Right hindlimb (tissue), 1 donor: ENCODE measurements around the gene BCL2L2.

Experiments used
- DNase-seq: peaks from one replicate; pipeline ENCODE4 v3.0.0-alpha.2; 2018

BCL2L2 gene

DNA sequence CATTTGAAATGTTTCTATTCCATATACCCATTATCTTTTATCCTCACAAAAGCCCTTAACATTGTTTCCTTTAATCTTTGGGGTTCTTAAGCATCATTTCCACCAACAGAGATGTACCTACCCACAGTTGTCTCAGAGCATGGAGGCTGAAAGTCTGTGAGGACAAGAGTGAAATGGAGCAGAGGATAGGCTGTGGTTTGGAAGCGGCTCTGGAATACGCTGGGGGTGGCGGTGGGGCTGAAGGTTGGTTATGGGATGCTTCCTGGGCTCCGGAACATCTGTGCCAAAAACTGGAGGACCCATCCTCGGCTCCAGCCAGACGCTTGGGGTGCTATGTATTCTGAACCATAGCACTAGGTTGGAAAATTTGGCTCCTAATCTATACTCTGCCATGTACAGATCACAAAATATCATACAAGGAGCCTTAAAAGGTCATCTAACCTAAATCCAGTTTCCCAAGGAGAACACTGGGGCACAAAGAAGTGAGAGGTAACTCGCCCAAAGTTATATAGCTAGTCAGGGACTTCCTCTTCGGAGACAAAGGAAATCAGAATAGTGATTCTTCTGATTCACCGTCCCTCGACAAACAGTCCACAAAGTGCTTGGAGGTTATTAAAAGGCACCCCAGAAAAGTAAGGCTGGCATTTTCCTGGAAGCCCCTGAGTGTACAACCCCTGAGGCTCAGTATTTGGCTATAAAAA is 6.5 kb upstream of the BCL2L2 start:
- no peak for DNase-seq

DNA sequence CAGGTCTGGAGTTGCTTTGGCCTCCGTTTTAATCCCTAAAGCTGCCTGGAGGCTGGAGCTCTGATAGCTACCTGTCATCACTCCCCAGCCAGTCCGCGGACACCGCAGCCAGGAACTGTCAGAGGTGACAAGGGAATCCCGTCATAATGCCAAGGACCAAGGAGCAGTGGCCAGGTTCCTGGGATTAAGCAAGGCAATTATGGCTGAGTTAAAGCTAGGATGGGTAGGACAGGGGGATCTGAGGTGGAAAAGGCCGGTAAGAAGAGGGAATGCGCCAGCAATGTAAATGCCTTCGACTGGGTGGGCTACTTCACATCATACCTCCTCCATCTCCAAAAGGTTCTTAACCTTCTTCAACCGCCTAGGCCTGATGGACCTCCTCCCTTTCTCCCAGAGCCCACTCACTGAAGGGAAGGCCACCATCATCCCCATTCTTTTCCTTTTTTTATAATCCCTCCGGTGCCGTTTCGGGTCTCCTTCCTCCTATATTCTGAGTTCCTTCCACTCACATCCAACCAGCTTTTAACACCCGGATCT is 5.9 kb upstream of the BCL2L2 start:
- no peak for DNase-seq

- peak; percentile 99 for DNase-seq
Observed at GRCh38 chr14:23301288-23301968, 5.2 kb upstream of the BCL2L2 start.

- no peak for DNase-seq
Observed at GRCh38 chr14:23301969-23302289, 4.7 kb upstream of the BCL2L2 start.

DNA sequence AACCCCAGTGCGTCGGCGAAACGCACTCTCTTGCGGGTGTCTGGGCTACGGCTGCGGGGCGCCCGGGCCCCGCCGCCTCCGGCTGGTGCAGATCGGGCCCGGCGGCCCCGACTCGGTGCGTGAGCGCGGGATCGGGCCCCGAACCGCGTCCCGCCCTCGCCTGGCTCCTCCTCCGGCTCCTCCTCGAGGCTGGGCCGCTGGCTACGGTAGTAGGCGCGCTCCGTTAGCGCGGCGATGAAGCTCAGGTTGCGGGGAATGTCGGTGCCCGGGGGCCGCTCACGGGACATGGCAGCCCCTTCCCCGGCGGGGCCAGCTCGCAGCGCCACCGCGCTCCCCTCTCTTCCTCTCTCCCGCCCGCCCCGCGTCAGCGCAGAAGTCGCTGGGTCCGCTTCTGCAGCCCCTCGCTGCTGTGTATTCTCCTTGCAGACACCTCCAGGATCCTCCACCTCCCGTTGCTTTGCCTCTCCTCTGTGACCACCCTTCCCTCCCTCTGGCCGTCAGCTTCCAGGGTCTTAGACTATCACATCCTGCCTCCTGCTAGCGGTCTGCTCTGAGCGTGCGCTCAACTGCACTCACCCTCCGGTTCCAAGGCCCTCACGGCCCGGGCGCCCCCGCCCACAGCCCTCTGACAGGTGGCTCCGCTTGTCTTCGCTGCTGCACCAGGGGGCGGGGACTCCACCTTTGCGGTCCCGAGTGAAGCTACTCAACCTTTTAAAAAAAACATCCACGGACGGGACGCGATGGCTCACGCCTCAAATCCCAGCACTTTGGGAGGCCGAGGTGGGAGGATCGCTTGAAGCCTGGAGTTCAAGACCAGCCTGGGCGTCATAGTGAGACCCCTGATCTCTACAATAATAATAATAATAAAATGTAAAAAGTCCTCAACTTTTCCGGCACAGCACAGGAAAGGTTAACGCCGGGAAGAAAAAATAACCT is 4.1 kb upstream of the BCL2L2 start, which contains the start of gene PPP1R3E:
TSS of gene PPP1R3E (minus strand) at position 570 of the 936 bp plus-strand sequence. CDS start at position 287, 283 bp downstream.
- peak; percentile 74 for DNase-seq

GRCh38 chr14:23307146-23307530 is 505 bp downstream of the BCL2L2 start:
- no peak for DNase-seq

DNA sequence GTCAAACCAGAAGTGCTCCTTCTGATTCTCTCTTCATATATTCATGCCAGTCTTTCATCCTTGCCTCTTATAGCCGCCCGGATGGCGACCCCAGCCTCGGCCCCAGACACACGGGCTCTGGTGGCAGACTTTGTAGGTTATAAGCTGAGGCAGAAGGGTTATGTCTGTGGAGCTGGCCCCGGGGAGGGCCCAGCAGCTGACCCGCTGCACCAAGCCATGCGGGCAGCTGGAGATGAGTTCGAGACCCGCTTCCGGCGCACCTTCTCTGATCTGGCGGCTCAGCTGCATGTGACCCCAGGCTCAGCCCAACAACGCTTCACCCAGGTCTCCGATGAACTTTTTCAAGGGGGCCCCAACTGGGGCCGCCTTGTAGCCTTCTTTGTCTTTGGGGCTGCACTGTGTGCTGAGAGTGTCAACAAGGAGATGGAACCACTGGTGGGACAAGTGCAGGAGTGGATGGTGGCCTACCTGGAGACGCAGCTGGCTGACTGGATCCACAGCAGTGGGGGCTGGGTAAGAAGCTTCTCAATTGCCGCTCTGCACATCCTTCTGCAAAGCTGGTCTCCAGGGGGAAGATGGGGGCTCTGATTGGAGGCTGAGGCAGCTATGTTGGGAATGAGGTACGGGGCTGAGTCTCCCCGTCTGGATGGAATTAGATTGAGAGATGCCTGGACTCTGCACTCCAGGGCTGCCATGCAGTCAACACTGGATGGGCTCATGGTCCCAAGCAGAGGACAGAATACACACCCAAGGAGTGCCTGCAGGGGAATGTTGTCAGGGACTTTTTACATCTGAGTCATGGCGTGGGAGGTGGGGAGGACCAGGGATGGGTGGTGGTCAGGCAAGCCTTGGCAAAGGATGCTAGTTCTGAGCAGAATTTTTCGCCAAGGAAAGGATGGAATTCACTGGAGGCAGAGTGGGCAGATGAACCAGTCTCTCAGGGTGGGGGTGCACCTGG is 1.3 kb downstream of the BCL2L2 start:
- DNase-seq = no peak

GRCh38 chr14:23308721-23309445 is 2.2 kb downstream of the BCL2L2 start:
- no peak for DNase-seq

DNA sequence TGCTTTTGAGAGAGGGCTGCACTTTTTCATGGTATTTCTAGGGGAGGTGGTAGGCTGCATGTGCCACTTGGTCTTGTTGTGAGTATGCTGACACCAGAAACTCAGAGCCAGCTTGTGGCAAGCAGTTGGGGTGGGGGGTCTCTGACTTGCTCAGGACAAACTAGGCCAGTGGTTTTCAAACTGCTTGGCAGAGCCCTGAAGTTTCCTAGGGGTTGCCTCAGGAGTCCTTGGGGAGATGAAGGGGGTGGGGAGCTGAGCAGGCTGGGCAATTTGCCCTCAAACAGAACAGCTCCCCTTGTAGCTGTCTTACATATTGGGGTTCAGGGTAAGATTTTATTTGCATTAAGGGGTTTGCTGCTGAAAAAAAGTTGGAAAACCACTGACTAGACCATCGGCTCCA is 3.9 kb downstream of the BCL2L2 start:
- no peak for DNase-seq

- DNase-seq = no peak
Observed at GRCh38 chr14:23316300-23316699, 9.7 kb downstream of the BCL2L2 start.

DNA sequence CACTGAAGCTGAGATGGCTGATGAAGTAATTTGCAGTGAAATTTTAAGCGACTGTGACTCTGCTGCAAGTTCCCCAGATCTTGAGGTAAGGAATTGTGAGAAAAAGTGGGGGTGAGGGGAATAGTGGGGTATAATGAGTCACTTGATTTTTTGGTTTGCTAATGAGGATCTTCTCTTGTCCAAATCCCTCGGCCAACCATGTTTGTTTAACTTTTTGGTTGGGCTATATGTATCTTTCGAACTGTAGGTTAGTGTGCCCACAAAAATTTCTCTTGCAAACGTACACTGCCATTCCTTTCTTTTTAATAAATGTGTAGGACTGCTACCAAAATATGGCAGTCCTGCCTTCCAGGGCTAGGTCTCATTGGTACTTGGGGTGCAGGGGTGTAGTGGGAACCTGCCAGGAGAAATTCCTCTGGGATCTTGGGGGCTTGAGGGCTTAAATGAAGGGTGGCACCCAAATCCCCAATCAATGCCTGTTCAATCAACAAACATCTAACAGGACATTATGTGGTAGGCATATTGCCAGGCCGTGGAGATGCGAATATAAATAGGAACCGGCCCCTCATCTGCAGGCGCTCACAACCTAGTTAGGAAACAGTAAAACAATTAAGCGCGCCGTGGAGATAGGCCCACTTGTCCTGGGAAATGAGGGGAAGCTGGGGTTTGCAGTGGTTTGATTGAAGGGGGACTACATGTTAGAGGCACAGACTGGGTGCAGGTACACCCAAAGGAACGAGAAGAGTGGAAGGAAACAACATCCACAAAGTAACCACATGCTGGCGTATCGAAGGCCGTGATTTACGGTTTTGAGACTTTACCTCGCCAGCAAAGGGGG is 13.3 kb downstream of the BCL2L2 start:
- no peak for DNase-seq

GRCh38 chr14:23320584-23321571 is 14.2 kb downstream of the BCL2L2 start, which contains the start of gene PABPN1:
Gene PABPN1 (plus strand): TSS chr14:23321457. CDS start chr14:23321470, 13 bp downstream.
- DNase-seq = peak; percentile 100

DNA sequence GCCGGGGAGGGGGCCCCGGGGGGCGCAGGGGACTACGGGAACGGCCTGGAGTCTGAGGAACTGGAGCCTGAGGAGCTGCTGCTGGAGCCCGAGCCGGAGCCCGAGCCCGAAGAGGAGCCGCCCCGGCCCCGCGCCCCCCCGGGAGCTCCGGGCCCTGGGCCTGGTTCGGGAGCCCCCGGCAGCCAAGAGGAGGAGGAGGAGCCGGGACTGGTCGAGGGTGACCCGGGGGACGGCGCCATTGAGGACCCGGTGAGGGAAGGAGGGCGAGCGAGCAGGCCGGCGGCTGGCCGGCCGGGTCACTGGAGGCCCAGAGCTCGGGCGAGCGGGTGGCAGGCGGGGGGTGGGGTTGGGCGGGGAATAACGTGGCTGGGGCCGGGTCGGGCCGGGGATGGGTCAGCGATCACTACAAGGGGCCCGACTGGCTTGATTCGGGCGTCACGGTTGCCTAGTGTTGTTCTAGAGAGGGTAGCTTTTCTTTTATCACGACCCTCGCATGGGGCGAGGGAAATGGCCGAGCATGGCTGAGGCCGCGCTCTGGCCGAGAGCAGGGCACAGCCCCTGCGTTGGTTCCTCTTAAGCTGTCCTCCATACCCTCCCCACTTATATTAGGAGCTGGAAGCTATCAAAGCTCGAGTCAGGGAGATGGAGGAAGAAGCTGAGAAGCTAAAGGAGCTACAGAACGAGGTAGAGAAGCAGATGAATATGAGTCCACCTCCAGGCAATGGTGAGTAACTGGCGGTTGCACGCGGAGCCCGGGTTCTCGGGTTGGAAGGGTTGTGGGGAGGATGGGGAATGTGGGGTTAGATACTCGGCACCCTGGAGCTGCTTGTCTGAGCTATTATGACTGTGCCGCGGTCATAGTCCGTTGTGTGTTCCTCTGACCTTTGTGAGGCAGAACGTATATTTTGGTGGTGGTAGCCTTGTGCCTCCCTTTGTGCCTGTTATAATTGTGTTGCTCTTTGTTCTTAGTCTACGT is 15.2 kb downstream of the BCL2L2 start:
- DNase-seq = peak; percentile 44

DNA sequence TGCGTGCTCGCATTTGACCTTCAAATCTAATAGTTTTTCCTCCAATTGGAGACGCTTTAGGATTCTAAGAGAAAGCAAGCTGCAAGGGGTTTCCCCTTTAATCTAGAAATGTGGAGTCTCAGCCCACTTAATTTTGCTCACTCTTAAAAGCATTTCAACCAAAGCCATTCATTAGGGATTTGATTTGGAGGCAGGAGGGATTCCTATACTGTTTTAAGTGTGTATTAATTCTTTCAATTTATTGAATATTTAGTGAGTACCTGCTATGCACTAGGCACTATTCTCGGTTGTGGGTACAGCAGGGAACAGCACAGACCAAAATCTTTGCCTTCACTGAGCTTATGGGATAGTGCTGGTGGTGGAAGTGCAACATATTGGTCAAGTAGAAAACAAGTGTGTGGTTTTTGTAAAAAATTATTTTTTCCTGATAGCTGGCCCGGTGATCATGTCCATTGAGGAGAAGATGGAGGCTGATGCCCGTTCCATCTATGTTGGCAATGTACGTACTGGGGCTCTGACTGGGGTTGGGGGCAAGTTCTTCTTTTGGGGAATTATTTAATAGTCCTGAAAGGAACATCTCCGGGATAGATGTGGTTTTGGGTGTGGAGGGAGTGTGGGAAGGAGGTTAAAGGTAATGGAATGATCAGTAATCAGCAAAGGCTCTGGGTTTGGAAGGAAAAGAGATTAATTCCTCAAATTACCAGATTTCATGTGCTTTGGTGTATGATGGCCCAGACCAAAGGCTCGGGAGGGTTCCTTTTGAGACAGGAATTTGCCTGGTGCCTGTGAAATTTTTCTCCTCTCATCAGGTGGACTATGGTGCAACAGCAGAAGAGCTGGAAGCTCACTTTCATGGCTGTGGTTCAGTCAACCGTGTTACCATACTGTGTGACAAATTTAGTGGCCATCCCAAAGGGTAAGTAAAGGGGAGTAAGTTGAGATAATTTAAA is 16.2 kb downstream of the BCL2L2 start:
- no peak for DNase-seq

DNA sequence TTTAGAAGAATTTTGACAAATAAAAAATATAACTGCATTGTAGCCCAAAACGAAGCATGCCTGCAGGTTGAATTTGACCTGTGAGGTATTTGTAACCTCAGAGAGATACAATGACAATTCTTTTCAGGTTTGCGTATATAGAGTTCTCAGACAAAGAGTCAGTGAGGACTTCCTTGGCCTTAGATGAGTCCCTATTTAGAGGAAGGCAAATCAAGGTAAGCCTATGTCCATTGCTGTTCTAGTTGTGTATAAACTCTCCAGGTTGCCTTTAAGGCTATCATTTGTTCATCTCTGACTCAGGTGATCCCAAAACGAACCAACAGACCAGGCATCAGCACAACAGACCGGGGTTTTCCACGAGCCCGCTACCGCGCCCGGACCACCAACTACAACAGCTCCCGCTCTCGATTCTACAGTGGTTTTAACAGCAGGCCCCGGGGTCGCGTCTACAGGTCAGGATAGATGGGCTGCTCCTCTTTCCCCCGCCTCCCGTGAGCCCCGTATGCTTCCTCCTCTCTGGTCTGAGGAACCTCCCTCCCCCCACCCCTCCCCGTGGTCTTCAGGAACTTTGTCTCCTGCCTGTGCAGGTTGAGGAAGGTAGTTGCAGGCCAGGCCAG is 17.3 kb downstream of the BCL2L2 start:
- no peak for DNase-seq

- DNase-seq = no peak
Observed at GRCh38 chr14:23324455-23324846, 17.8 kb downstream of the BCL2L2 start.
